GM18498 (cell line): ENCODE results near the gene SLC6A11.

Experiments used
- ATAC-seq: cut with Tn5 transposase; IDR thresholded peaks from one replicate; pipeline ENCODE4 v1.9.1; 2021; ENCODE audit warnings: mild to moderate bottlenecking, moderate library complexity; ENCODE audit not compliant: unreplicated experiment

Gene SLC6A11

GRCh38 chr3:10837849-10838248 is 21.8 kb downstream of the SLC6A11 start:
- no peak for ATAC-seq

GRCh38 chr3:10839167-10839566 is 23.1 kb downstream of the SLC6A11 start:
- no peak for ATAC-seq

- no peak for ATAC-seq
These were observed 25.1 kb downstream of the SLC6A11 start for GRCh38 chr3:10841100-10841499.

- no peak for ATAC-seq
These were observed 27.4 kb downstream of the SLC6A11 start for GRCh38 chr3:10843378-10843777.

GRCh38 chr3:10845001-10845761 is 29.2 kb downstream of the SLC6A11 start:
- no peak for ATAC-seq

- peak; percentile 57 for ATAC-seq
These were observed 30.0 kb downstream of the SLC6A11 start for GRCh38 chr3:10845839-10846656.

- no peak for ATAC-seq
These were observed 30.6 kb downstream of the SLC6A11 start for GRCh38 chr3:10846657-10846975.

- no peak for ATAC-seq
These were observed 32.2 kb downstream of the SLC6A11 start for GRCh38 chr3:10848261-10848660.

GRCh38 chr3:10852066-10852808 is 36.2 kb downstream of the SLC6A11 start:
- ATAC-seq = no peak

- no peak for ATAC-seq
These were observed 39.2 kb downstream of the SLC6A11 start for GRCh38 chr3:10855083-10855870.

- no peak for ATAC-seq
These were observed 40.0 kb downstream of the SLC6A11 start for GRCh38 chr3:10855871-10856662.

GRCh38 chr3:10857235-10857634 is 41.2 kb downstream of the SLC6A11 start:
- no peak for ATAC-seq

GRCh38 chr3:10858091-10858490 is 42.1 kb downstream of the SLC6A11 start:
- ATAC-seq = no peak

GRCh38 chr3:10867384-10867783 is 51.4 kb downstream of the SLC6A11 start:
- no peak for ATAC-seq

- no peak for ATAC-seq
These were observed 53.4 kb downstream of the SLC6A11 start for GRCh38 chr3:10869460-10869859.

- no peak for ATAC-seq
These were observed 54.3 kb downstream of the SLC6A11 start for GRCh38 chr3:10870296-10870695.

- ATAC-seq = no peak
These were observed 57.4 kb downstream of the SLC6A11 start for GRCh38 chr3:10873415-10873814.

GRCh38 chr3:10875914-10876313 is 59.9 kb downstream of the SLC6A11 start:
- ATAC-seq = no peak

- no peak for ATAC-seq
These were observed 60.6 kb downstream of the SLC6A11 start for GRCh38 chr3:10876661-10877060.

GRCh38 chr3:10882851-10883250 is 66.8 kb downstream of the SLC6A11 start:
- no peak for ATAC-seq
